LNCaP clone FGC (cell line): Measurements from ENCODE around the gene MEOX1.
A peak's percentile ranks its signal among the peaks of the same experiment; 100 is the strongest.

Experiments used
- DNase-seq: peaks from one replicate; pipeline ENCODE4 v3.0.0-alpha.2; 2011; ENCODE audit warnings: low read depth
- H3K4me3 ChIP-seq: 2 replicates; pipeline ENCODE4 v1.5.1; 2011; ENCODE audit warnings: mild to moderate bottlenecking, low read depth, low read length, control low read depth
- CTCF ChIP-seq: IDR thresholded peaks from 2 replicates; pipeline ENCODE4 v1.5.1; 2012; ENCODE audit warnings: mild to moderate bottlenecking; ENCODE audit not compliant: control insufficient read depth, insufficient read depth; ENCODE audit errors: extremely low read depth

MEOX1 gene

GRCh38 chr17:43671755-43672519 lies 10.2 kb upstream of the MEOX1 start:
- no peak for DNase-seq
- no peak overlapping the region for H3K4me3 ChIP-seq
- TF ChIP-seq CTCF, result no peak

GRCh38 chr17:43671031-43671692 lies 9.4 kb upstream of the MEOX1 start:
- no peak for TF ChIP-seq CTCF
- no peak overlapping the region for H3K4me3 ChIP-seq
- peak; percentile 48 for DNase-seq

- TF ChIP-seq CTCF, result no peak
- DNase-seq, result no peak
- H3K4me3 ChIP-seq, result no peak overlapping the region
Observed at GRCh38 chr17:43670645-43671030, 8.9 kb upstream of the MEOX1 start.

GRCh38 chr17:43669971-43670644 lies 8.4 kb upstream of the MEOX1 start:
- DNase-seq, result no peak
- TF ChIP-seq CTCF, result no peak
- no peak overlapping the region for H3K4me3 ChIP-seq

- no peak for DNase-seq
- no peak for TF ChIP-seq CTCF
- no peak overlapping the region for H3K4me3 ChIP-seq
Observed at GRCh38 chr17:43667947-43668348, 6.2 kb upstream of the MEOX1 start.

GRCh38 chr17:43667506-43667905 lies 5.8 kb upstream of the MEOX1 start:
- no peak overlapping the region for H3K4me3 ChIP-seq
- no peak for TF ChIP-seq CTCF
- DNase-seq, result no peak
